GM19351 (cell line): ENCODE results near the gene ARAP1.

Experiments used
- ATAC-seq: cut with Tn5 transposase; IDR thresholded peaks from one replicate; pipeline ENCODE4 v1.9.1; 2021; ENCODE audit warnings: mild to moderate bottlenecking, moderate library complexity; ENCODE audit not compliant: unreplicated experiment

ARAP1 gene

DNA sequence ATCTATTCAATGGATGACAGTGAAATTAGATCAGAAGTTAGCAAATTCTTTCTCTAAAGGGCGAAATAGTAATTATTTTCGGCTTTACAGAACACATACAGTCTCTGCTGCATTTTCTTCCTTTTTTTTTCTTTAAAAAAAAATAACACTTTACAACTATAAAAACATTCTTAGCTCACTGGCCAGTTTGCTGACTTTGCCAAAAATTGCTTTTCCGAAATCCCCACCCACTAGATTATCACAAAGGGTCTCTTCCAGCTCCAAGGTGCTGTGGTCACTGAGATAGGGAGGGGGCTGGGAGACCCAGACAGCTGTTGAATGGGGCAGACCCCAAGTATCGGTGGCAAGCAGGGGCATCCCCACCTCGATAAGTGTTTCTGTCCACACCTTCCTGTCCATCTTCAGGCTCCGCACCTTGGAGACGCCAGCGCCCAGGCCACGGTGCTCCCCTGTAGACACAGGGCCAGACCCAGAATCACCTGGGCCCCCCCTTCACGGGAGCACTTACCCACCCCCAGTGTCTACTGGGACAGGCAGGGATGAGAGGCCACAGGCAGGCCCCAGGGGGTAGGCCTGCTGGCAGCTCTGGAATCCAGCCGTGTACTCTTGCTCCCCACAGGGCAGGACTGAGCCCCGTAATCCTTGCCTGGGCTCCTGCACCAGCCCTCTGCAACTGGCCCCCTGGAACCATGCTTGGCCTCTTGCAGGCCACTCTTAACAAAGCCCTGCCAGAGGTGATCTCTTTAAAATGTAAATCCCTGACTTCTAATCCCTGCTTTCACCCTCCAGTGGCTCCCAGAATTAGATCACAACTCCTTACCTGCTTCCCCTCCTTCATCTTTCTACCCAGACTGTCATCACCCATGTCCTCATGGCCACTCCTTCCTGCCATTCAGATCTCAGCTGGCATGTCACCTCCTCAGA is 46.5 kb downstream of the ARAP1 start:
- ATAC-seq, result no peak

DNA sequence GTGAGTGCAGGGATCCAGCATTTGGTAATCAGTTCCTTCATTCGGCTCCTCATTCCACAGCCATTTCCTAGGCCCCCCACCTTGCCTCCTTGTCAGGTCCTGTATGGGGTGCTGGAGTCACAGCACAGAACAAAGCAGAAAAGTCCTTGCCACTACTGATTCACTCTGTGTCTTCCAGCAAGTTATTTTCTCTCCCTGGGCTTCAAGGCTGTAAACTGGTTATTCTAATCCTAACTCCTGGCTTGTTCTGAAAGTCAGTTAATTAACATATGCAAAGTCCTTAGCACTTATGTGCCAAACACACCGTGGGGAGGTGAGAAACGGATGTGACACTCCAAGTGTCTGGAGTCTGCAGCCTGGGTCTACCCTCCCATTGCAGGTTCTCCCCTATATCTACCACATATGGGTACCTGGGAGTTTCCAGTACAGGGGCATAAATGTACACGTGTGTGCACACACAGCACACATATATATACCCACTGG is 47.4 kb downstream of the ARAP1 start:
- ATAC-seq, result no peak

DNA sequence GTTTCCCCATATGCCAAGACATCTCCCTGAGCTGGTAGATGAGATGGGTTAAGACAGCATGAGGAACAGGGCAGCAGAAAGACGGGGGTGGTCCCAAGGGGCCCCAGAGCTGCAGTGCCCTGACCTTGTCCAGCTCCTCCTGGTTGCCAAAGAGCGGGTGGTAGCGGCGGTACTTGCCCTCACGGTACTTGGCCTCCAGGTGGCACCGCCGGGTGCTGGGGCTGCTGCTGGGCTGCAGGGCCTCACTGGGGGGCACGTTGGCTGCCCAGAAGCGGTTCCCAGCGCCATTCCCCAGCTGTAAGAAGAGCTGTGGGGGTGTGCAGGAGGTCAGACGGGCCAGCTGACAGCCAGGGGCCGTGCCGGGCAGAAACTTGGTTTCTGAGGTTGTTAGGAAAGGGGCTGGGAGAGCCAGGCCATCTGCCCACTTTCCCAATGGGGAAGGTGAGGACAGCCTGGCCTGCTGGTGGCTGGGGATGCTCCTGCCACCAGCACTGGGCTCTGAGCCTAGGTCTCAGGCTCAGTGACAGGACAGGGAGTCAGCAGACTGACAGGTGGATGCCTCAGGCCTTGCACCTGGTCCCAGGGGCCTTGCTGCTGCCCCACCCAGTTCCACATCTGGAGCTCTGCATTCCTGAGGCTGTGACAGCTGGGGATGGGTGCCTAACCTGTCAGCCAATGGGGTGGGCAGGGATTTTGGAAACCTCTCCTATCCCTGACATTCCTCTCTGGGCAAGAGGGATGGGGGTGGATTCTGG is 48.0 kb downstream of the ARAP1 start:
- no peak for ATAC-seq

DNA sequence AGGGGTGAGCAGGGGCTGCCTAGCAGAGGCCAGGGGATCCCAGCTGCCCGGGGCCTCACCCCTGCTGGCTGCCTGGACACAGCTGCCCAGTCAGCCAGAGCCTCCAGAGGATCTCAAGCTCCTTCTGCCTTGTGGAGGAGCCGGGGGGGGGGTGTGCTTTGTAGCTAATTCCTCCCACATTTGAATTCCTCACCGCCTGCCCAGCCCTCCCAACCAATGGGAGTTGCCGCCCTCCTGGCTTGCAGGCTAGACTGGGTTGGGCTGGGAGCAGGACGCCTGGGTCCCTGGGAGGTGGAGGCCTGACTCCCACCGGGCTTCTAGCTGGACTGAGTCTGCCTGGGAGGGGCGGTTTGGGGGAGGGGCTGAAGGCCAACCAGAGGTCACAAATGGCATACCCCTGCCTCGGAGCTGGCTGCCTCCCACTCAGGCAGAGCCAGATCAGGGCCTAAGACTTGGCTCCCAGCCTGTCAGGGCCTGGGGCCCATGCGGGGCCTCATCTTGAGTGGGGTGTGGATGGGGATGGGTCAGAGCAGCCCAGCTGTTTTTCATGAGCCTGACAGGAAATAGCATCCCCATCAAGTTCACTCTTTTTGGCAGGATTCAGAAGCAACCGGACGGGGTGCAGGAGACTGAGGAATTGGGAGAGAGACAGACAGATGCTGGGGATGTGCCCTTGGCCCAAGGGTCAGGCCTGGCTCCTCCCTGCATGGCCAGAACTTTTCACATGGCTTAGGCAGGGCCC is 48.8 kb downstream of the ARAP1 start:
- no peak for ATAC-seq

DNA sequence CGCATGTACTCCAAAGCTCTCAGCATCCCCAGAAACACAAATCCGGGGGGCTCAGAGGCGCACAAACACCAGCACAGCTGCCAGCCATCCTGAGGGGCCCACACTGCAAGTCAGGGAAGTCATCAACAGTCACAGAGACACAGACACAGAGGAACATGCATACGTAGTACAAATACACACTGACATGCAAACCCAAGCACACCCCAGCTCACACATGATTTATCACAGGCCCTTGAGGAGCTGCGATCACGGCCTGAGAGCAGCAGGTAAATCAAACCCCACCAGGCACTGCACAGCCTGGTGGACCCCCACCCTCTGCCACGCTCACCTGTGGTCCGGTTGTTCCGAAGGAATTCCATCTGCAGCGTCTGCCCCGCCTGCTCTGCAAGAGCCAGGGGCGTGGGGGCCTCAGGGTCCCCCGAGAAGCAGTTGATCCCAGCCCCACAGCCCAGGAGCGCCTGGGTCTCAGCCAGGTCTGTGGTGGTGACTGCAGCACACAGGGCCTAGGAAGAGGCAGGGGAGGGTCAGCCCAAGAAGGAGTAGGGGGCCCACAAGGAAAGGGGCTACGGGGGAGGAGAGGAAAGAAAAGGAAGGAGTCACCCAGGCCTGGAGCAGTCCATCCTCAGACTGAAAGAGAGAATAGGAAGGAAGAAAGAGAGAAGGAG is 49.5 kb downstream of the ARAP1 start:
- ATAC-seq, result no peak

DNA sequence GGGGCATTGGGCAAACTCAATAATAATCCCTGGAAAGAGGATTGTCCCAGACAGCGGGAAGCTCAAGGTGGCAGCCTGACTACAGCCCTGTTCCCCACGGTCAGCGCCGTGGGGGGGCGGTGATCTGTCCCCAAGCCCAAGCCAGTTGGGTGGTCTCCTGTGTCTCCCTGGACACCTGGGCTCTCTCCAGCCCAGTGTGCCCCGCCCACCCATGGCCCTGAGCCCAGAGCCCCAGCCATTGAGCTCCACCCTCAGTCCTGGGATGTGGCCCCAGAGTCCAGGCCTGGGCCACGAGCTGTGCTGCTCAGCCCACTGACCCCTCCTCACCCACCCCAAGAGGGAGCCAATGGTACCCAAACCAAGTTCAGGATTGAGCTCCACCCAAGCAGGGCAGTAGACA is 50.1 kb downstream of the ARAP1 start:
- no peak for ATAC-seq

DNA sequence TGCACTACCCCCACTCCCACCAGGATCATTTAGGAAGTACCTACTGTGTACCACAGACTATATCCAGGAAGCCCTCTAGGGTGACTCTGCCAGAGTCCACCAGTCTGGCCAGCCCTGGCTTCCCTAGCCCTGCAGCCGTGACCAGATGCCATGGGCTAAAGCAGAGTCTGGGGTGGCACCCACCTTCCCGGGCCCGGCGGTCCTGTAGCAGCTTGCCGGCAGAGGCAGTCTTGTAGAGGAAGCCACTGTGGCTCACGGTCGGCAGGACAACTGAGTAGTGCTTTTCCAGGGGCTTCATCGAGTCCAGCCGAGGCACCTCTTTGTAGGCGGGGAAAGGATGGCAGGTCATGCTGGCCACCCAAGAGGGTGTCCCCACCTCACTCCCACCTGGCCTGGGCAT is 50.7 kb downstream of the ARAP1 start:
- no peak for ATAC-seq

DNA sequence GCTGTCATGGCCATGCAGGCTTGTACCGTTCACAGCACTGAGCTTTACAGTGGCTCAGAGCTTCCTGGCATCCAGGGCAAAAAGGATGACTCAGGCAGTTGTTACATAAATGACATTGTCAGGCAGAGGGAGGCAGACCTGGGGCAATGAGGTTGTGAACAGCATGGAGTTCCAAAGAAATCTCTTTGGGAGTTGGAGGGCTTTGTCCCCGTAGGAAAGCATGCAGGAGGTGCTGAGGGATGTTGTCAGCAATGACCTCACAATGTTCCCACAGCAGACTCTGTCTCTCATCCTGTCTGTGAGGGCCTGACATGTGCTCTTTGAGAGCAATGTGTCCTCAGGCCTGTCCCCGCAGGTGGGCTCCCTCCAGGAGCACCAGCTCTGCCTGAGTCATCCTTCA is 52.1 kb downstream of the ARAP1 start:
- no peak for ATAC-seq

DNA sequence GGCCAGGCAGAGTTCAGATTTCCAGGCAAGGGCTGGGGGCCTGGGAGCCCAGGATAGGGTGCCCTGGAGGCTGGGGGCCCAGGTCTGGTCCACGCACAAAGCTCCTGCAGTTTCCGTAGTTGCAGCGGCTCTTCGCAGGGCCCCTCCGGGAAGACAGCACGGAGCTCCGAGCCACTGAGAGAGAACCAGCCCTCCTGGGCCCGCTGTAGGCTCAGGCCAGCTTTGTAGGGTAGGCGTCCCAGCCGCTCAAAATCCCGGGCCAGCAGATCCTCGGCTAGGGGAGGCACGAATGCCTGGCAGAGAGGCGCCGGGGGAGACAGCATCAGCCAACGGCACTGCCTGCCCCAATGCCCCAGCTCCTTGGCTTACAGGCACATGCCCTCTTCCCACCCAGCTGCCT is 54.4 kb downstream of the ARAP1 start:
- ATAC-seq, result no peak

DNA sequence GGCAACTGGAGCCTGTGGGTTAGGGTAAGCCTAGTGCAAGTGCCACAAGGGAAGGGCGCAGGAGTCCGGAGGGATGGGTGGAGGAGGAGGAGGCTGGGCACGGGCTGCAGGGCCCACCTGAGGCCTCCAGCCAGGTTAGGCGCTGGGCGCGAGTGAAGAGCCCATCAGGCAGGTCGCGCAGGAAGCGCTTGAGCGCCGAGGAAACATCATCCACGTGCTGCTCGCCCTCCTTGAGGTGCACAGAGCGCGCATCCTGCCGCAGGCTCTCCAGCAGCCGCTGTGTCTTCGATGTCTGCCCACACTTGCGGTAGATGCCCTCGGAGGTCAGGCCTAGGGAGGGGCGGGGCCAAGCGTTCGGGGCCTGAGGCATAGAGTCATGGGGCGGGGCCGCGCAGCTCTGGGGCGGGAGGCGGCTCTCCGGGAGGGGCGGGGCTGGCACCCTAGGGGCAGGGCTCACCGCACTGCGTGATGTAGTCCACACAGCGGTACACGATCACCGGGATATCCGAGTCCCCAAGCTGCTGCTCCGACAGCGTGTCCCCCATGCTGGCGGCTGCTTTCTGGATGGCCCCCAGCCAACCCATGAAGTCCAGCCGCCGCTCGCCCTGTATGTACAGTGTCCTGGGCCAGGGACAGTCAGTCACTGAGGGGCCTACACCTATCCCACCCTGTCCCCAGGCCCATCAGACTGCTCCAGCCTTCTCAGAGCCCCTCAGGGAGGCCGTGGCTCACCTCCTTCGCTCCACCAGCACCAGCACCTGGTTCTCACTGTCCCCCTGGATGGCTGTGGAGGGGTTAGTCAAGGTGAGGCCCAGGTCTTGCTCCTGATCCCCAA is 55.1 kb downstream of the ARAP1 start:
- ATAC-seq, result no peak

DNA sequence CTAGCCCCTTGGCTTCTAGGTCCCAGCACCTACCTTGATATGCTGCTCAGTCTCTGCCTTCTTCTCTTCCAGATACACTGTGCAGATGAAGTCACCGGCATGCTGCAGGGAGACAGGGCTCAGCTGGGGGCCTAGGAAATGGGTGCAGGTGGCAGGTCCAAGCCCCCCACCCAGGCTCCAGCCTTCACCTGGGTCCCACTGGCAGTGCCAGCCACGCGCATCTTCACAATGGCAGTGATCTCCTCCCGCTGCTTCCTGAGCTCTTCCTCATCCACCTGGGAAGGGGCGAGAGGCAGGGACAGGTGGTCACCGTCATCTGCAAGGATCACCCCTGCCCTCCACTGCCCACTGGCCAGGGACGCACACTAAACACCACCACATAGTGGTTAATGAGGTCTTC is 56.9 kb downstream of the ARAP1 start:
- ATAC-seq, result no peak

DNA sequence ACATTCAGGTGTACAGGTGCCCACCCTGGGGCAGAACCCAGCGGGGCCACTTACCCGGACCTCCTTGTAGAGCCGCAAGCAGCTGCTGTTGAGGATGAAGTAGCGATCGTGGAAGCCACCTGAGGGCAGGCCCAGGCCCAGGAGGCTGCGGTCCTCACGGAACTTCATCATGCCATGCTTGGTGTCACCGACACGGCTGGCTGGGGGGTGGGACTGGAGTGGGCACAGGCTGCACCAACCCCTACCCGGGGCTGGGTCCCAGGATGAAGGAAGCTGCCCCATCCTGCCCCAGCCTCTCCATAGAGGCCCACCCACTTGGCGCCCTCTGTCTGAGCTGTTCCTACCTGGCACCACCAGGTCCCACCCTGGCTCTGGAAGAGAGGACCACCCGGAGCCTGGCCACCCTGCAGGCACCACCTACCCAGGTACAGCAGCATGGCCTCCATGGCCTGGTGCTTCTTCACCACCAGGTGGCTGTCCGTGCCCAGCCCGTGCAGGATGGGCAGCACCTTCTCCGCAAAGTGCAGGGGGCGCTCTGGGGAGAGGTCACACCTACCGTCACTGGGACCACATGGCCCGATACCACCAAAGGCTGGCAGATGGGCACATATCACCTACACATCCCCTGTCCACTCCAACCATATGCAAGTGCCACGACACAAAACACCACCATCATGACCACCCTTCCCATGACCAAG is 58.8 kb downstream of the ARAP1 start:
- ATAC-seq, result no peak

DNA sequence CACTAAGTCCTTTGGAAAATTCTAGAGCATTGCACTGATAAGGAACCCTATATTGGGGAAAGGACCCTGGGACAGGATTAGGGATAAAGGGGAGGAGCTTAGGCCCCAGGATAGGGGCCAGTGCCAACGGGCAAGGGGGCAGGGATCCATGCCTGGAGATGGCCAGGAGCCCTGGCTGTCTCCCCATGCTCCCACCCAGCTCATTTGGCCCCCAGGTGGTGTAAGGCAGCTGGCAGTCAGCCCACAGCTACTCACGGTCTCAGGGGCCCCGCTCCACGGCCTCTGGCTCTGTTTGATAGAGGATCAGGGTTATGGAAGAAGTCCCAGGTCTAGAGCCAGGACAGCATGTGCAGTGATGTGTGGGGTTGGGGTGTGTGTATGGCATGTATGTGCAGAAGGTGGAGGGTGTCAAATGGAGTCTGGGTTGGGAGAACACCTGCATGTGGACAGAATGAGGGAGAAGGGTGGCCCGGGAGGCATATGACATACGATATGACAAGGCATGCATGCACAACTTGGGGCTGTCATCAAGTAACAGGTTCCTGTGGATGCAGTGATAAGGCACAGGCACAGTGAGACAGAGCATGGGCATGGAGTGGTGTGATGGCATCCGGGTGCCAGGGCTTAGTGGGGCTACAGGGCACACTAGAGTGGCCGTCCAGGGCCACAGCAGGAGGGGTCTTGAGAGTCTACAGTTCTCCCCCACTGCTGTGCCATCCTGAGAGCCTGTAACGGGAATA is 59.5 kb downstream of the ARAP1 start:
- ATAC-seq, result no peak

DNA sequence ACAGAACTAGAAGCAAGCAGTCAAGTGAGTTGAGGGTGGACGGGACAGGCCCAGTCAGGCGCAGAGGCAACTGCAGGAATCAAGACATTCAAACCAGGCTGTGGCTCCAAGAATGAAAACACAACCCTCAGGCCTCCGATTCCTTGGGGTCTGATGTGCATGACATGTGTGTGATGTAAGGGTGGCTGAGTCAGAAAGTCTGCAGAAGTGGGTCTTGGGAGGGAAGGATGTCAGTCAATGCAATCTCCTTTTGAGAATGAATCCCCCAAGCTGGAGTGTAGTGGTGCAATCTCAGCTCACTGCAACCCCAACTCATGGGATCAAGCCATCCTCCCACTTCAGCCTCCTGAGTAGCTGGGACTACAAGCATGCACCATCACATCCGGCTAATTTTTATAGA is 62.0 kb downstream of the ARAP1 start:
- ATAC-seq, result no peak

DNA sequence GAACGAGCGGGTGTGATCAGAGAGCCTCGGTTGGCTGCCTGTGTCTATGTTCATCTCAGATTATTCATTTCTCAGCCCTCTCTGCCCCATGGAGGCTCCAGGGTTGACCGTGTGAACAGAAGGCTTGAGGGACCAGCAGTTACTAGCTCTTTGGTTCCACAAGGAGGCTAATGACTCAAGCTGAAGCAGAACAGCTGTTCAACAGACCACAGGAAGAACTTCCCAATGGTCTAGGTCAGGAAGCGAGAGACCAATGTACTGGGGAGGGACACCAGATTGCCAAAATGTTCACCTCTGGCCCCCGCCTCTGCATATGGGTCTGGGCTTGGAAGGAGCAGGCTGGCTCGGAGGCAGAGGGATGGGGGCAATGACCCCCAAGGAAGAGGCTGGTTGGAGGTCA is 63.3 kb downstream of the ARAP1 start:
- no peak for ATAC-seq

DNA sequence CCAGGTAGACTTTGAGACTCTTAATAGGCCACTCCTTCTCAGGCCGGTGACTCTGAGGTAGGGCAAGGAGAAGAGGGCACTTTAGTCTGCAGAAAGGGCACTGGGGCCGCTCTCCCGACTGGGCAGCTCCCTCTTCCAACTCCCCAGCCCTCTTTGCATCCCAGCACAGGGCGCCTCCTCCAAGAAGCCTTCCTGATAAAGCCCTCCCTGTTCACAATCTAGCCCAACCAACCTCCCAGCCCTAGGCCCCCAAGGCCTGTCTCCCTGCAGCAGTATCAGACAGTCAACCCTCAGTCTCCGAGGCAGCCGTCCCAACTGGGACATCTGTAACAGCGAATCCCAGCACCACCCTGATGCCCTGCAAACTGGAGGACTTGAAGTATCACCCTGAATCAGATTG is 63.7 kb downstream of the ARAP1 start:
- ATAC-seq, result no peak

DNA sequence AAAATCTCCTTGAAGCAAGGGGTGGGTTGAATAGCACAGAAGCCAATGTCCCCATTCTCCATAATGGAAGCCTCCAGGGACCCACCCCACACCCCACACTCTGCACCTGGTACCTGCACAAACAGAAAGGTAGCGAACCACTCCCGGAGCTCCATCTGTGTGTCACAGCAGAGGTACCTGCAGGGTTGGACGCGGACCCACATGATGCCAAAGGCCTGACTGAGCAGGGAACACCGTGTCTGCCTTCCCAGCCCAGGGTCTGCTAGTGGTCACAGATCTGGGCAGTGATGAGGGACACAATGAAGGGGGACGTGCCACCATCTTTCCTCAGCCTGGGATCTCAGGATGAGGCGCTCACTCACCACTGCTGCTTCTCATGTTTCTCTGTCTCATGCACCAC is 64.9 kb downstream of the ARAP1 start:
- no peak for ATAC-seq

DNA sequence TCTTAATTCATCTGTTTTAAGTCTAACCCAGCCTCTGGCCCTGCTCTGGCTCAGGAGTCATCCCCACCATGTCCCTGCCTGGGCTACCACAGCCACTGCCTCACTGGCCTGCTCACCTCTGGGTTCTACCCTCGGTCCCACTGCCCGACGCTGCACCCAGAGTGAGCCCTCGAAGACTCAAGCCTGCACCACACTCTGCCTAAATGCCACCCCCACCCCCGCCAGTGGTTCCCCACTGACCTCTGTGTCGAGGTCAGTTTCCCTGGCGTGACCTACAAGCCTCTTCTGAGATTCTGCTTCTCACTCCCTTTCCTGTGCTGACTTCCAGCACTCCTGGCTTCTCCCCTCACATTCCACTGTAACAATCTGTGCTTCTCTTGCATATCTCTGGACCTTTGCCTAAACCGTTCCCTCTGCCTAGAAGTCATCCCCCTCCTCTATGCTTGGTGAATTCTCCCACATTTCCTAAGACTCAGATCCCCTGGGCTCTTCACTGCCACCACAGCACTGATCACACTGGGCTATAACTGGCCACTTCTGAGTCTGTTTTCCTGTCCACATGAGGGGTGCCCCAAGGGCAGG is 65.5 kb downstream of the ARAP1 start:
- no peak for ATAC-seq
